ENCODE results near the gene STX16.
A peak's percentile ranks its signal among the peaks of the same experiment; 100 is the strongest.

Gene STX16

GRCh38 chr20:58692579-58693225, 41.6 kb downstream of the STX16 start, which contains the start of gene NPEPL1:
Gene NPEPL1, plus strand, starts transcription at chr20:58692800. Its CDS starts 101 bp downstream, at chr20:58692901.
- peak within 1 kb of the TSS; percentile 78 for H3K4me2 ChIP-seq (ENCODE audit: low read length)
- H3K9ac ChIP-seq (ENCODE audit: low read length): peak within 1 kb of the TSS; percentile 72
- H3K27ac ChIP-seq (ENCODE audit: low read depth, low read length, poor library complexity, severe bottlenecking): peak within 1 kb of the TSS; percentile 15
- H3K79me2 ChIP-seq (ENCODE audit: insufficient read depth, low read length): no peaks in the 10 kb centered on the region
- H3K9me2 ChIP-seq (ENCODE audit: low read depth, low read length): no peaks in the 10 kb centered on the region
- TF ChIP-seq EZH2 (IDR thresholded peaks at IDR 0.05; ENCODE audit: borderline replicate concordance, low read length) (no peak), CTCF (IDR thresholded peaks at IDR 0.05; ENCODE audit: low read length) (no peak)
- no peaks in the 10 kb centered on the region for H3K36me3 ChIP-seq (ENCODE audit: insufficient read depth, low read length)
- peak within 1 kb of the TSS; percentile 11; the same call in 1 of the 2 replicates for H2AFZ ChIP-seq (ENCODE audit: low read length)
- peaks cover 7% of the 10 kb centered on the region; the same call in 1 of the 2 replicates for H3F3A ChIP-seq (ENCODE audit: insufficient read depth, low read length)
- no peaks in the 10 kb centered on the region for H3K27me3 ChIP-seq (ENCODE audit: insufficient read depth, low read length)
- H3K4me1 ChIP-seq (ENCODE audit: insufficient read depth, low read length, severe bottlenecking): peaks cover 19% of the 10 kb centered on the region
- H3K9me3 ChIP-seq (ENCODE audit: low read length): no peaks in the 10 kb centered on the region
- no peaks in the 10 kb centered on the region for H4K20me1 ChIP-seq (ENCODE audit: insufficient read depth, low read length)
- peak within 1 kb of the TSS; percentile 61 for H3K4me3 ChIP-seq (ENCODE audit: low read depth, low read length, poor library complexity, severe bottlenecking)

- peaks cover 19% of the 10 kb centered on the region for H3K4me1 ChIP-seq (ENCODE audit: insufficient read depth, low read length, severe bottlenecking)
- H2AFZ ChIP-seq (ENCODE audit: low read length): no peak overlapping the region
- no peaks in the 10 kb centered on the region for H3K9me3 ChIP-seq (ENCODE audit: low read length)
- H3K4me3 ChIP-seq (ENCODE audit: low read depth, low read length, poor library complexity, severe bottlenecking): peak overlapping the region; percentile 61
- peak overlapping the region; percentile 72 for H3K9ac ChIP-seq (ENCODE audit: low read length)
- no peak overlapping the region for H3K27ac ChIP-seq (ENCODE audit: low read depth, low read length, poor library complexity, severe bottlenecking)
- no peaks in the 10 kb centered on the region for H4K20me1 ChIP-seq (ENCODE audit: insufficient read depth, low read length)
- TF ChIP-seq CTCF (IDR thresholded peaks at IDR 0.05; ENCODE audit: low read length) (no peak), EZH2 (IDR thresholded peaks at IDR 0.05; ENCODE audit: borderline replicate concordance, low read length) (no peak)
- H3K9me2 ChIP-seq (ENCODE audit: low read depth, low read length): no peaks in the 10 kb centered on the region
- peaks cover 7% of the 10 kb centered on the region; the same call in 1 of the 2 replicates for H3F3A ChIP-seq (ENCODE audit: insufficient read depth, low read length)
- no peaks in the 10 kb centered on the region for H3K36me3 ChIP-seq (ENCODE audit: insufficient read depth, low read length)
- H3K4me2 ChIP-seq (ENCODE audit: low read length): peak overlapping the region; percentile 78
- no peaks in the 10 kb centered on the region for H3K27me3 ChIP-seq (ENCODE audit: insufficient read depth, low read length)
- no peaks in the 10 kb centered on the region for H3K79me2 ChIP-seq (ENCODE audit: insufficient read depth, low read length)
These were observed 42.3 kb downstream of the STX16 start for GRCh38 chr20:58693226-58694006.

GRCh38 chr20:58694241-58695083, 43.4 kb downstream of the STX16 start:
- no peaks in the 10 kb centered on the region for H4K20me1 ChIP-seq (ENCODE audit: insufficient read depth, low read length)
- peaks cover 7% of the 10 kb centered on the region; the same call in 1 of the 2 replicates for H3F3A ChIP-seq (ENCODE audit: insufficient read depth, low read length)
- H3K27me3 ChIP-seq (ENCODE audit: insufficient read depth, low read length): no peaks in the 10 kb centered on the region
- H3K27ac ChIP-seq (ENCODE audit: low read depth, low read length, poor library complexity, severe bottlenecking): no peak overlapping the region
- H3K4me1 ChIP-seq (ENCODE audit: insufficient read depth, low read length, severe bottlenecking): peaks cover 19% of the 10 kb centered on the region
- H3K79me2 ChIP-seq (ENCODE audit: insufficient read depth, low read length): no peaks in the 10 kb centered on the region
- TF ChIP-seq EZH2 (IDR thresholded peaks at IDR 0.05; ENCODE audit: borderline replicate concordance, low read length): no peak
- TF ChIP-seq CTCF (IDR thresholded peaks at IDR 0.05; ENCODE audit: low read length): no peak
- no peak overlapping the region for H3K4me3 ChIP-seq (ENCODE audit: low read depth, low read length, poor library complexity, severe bottlenecking)
- no peaks in the 10 kb centered on the region for H3K9me2 ChIP-seq (ENCODE audit: low read depth, low read length)
- H3K4me2 ChIP-seq (ENCODE audit: low read length): no peak overlapping the region; the same call in 1 of the 2 replicates
- no peak overlapping the region for H2AFZ ChIP-seq (ENCODE audit: low read length)
- H3K36me3 ChIP-seq (ENCODE audit: insufficient read depth, low read length): 0 out of 2 replicates have a peak, but pooled peaks cover 5% of the 10 kb centered on the region
- no peaks in the 10 kb centered on the region for H3K9me3 ChIP-seq (ENCODE audit: low read length)
- no peak overlapping the region for H3K9ac ChIP-seq (ENCODE audit: low read length)
